GM19372 (cell line): ENCODE results near the gene GATA5.

Experiments used
- ATAC-seq: cut with Tn5 transposase; IDR thresholded peaks from one replicate; pipeline ENCODE4 v1.9.1; 2021; ENCODE audit warnings: mild to moderate bottlenecking, low read depth, moderate library complexity; ENCODE audit not compliant: unreplicated experiment

GATA5 gene

GRCh38 chr20:62475772-62476055 lies at the start of gene GATA5:
GATA5 (minus strand) TSS chr20:62475995; CDS start chr20:62475521, 474 bp downstream.
- ATAC-seq = no peak

- no peak for ATAC-seq
Measured at GRCh38 chr20:62525014-62525413, 49.2 kb upstream of the GATA5 start.

- ATAC-seq = no peak
Measured at GRCh38 chr20:62524505-62524911, 48.7 kb upstream of the GATA5 start.

GRCh38 chr20:62523473-62524203 lies 47.8 kb upstream of the GATA5 start:
- ATAC-seq = no peak

GRCh38 chr20:62522748-62523396 lies 47.1 kb upstream of the GATA5 start:
- no peak for ATAC-seq

- ATAC-seq = no peak
Measured at GRCh38 chr20:62519826-62520225, 44.0 kb upstream of the GATA5 start.

GRCh38 chr20:62518911-62519310 lies 43.1 kb upstream of the GATA5 start:
- no peak for ATAC-seq

GRCh38 chr20:62517901-62518610 lies 42.3 kb upstream of the GATA5 start:
- no peak for ATAC-seq

GRCh38 chr20:62517168-62517567 lies 41.4 kb upstream of the GATA5 start:
- ATAC-seq = no peak

- no peak for ATAC-seq
Measured at GRCh38 chr20:62516338-62516737, 40.5 kb upstream of the GATA5 start.

GRCh38 chr20:62515826-62516225 lies 40.0 kb upstream of the GATA5 start:
- no peak for ATAC-seq

- no peak for ATAC-seq
Measured at GRCh38 chr20:62515280-62515679, 39.5 kb upstream of the GATA5 start.

- ATAC-seq = no peak
Measured at GRCh38 chr20:62513991-62514390, 38.2 kb upstream of the GATA5 start.

GRCh38 chr20:62511915-62512610 lies 36.3 kb upstream of the GATA5 start:
- ATAC-seq = no peak

GRCh38 chr20:62511300-62511914 lies 35.6 kb upstream of the GATA5 start:
- ATAC-seq = no peak

GRCh38 chr20:62508641-62509051 lies 32.9 kb upstream of the GATA5 start:
- no peak for ATAC-seq

GRCh38 chr20:62507991-62508640 lies 32.3 kb upstream of the GATA5 start:
- ATAC-seq = no peak

- ATAC-seq = no peak
Measured at GRCh38 chr20:62507323-62507722, 31.5 kb upstream of the GATA5 start.

GRCh38 chr20:62506791-62507190 lies 31.0 kb upstream of the GATA5 start:
- no peak for ATAC-seq

- ATAC-seq = no peak
Measured at GRCh38 chr20:62506087-62506486, 30.3 kb upstream of the GATA5 start.
